ENCODE data around the gene TRAPPC2L. TPM values are rescaled to one million over a fixed set of nuclear protein-coding genes. Genes with fewer than 3 reads are reported as not detected.
"Not testable (repeated sequence)": the region's sequence is repeated elsewhere in the genome, so short reads cannot be mapped to it uniquely, and the experiment has no call there.

The TRAPPC2L gene
- total RNA-seq, 3 donors from 2014 or later = 32.1 to 37.8 (median 34.4) TPM

DNA sequence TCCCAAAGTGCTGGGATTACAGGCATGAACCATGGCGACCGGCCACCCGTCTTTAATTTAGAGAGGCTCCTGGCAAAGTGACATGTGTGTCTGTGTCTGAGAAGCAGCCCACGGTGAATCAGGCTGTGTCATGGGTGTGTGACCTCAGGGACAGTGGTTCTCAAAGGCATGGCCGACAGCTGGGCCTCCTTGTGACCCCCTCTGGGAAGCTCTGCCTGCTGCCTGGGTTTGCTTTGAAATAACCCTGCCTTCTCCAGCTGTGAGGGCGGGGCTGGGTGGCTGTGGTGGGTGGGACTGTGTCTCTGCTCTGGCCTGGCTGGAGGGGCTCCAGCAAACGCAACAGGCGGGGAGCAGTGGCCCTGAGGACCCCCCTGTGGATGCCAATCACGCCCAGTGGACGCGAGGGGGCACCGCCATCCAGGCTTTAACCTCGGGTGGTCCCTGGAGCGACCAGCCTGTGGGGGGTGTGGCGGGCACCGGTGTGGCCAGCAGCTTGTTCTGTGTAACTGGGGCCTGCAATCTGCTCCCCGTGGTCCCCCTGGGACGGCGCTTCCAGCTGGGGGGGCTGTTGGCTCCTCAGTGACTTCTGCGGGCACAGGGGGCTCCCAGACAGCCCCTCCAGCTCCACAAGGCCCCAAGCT lies 36.4 kb upstream of the TRAPPC2L start:
- no peaks in the 10 kb centered on the region for H3K4me1 ChIP-seq
- intact Hi-C loops (cut with DNase I; ENCODE audit: low total_unique reads) = no loop called here
- no peaks in the 10 kb centered on the region for H3K36me3 ChIP-seq
- no peak for DNase-seq (ENCODE audit: low spot score in 2 of 2)
- H3K27me3 ChIP-seq = no peaks in the 10 kb centered on the region
- H3K9me3 ChIP-seq = no peaks in the 10 kb centered on the region
- no peak for TF ChIP-seq POLR2A (IDR thresholded peaks at IDR 0.05)
- TF ChIP-seq, protein P1, sequence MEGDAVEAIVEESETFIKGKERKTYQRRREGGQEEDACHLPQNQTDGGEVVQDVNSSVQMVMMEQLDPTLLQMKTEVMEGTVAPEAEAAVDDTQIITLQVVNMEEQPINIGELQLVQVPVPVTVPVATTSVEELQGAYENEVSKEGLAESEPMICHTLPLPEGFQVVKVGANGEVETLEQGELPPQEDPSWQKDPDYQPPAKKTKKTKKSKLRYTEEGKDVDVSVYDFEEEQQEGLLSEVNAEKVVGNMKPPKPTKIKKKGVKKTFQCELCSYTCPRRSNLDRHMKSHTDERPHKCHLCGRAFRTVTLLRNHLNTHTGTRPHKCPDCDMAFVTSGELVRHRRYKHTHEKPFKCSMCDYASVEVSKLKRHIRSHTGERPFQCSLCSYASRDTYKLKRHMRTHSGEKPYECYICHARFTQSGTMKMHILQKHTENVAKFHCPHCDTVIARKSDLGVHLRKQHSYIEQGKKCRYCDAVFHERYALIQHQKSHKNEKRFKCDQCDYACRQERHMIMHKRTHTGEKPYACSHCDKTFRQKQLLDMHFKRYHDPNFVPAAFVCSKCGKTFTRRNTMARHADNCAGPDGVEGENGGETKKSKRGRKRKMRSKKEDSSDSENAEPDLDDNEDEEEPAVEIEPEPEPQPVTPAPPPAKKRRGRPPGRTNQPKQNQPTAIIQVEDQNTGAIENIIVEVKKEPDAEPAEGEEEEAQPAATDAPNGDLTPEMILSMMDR (IDR thresholded peaks at IDR 0.05) = no peak
- H3K4me3 ChIP-seq = no peak overlapping the region
- no peak overlapping the region for H3K27ac ChIP-seq

DNA sequence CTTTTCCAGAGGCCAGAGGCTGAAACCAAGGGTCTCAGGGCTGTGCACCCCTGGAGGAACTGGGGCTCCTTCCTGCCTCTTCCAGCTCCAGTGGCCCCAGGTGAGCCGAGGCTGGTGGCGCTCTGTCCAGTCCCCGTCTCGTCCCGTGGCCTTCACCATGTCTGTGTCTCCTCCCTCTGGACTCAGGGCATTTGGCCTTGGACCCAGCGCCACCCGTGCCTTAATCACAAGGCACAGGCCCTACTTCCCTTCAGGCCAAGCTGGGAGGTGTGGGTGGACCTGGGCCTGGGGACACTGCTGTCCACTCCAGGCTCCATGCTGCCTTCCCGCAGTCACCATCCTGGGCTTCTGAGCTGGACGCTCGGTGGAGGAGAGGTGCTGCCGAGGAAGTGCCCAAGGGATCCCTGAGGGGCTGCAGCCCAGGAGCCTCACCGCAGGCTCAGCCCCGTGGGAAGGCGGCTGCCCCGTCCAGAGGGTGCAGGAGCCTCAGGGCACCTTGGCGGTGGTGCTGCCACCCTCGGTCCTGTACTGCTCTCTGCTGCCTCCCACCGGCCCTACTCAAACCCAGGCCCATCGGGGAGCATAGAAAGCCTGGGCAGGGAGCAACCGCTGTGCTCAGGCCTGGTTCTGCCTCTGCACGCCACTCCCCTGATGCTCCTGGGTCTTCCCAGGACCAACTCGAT lies 35.6 kb upstream of the TRAPPC2L start:
- Histone ChIP-seq H3K27me3 (no peaks in the 10 kb centered on the region), H3K4me1 (no peaks in the 10 kb centered on the region), H3K36me3 (no peaks in the 10 kb centered on the region), H3K9me3 (no peaks in the 10 kb centered on the region), H3K27ac (no peak overlapping the region), H3K4me3 (no peak overlapping the region)
- no peak for DNase-seq (ENCODE audit: low spot score in 2 of 2)
- TF ChIP-seq POLR2A (IDR thresholded peaks at IDR 0.05) = no peak
- TF ChIP-seq, protein P1 (IDR thresholded peaks at IDR 0.05) = no peak
- no peak for TF ChIP-seq POLR2AphosphoS5 (IDR thresholded peaks at IDR 0.05)
- intact Hi-C loops (cut with DNase I; ENCODE audit: low total_unique reads) = no loop called here

DNA sequence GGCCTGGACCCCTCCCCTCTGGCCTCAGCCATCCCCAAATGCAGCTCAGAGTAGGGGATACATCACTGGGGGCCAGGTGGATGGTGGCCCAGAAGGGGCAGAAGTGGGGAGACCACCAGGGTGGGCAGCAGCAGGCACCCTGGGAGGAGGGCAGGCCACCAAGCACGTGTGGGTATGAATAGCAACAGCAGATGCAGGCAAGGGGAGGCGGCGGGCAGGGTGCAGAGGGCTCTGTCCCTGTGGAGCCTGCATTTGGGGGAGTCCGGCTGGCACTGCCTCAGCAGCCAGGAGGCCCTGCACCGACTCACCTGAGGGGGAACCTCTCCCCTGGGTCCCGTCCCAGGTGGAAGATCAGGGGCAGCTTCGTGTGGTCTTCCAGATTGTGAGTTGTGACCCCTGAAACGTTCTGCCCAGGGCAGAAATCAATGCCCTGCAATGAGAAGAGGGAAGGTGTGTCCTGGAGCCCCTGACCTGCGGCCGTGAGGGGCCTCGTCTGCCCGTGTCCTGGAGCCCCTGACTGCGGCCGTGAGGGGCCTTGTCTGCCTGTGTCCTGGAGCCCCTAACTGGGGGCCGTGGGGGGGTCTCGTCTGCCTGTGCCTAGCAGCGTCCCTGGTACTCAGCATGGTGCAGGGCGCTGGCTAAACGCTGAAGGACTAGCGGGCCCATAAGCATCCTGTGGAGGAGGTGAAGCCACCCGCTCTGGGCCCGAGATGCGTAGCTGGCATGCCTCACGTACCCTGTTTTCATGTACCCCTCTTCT lies 34.5 kb upstream of the TRAPPC2L start:
- H3K36me3 ChIP-seq = no peaks in the 10 kb centered on the region
- H3K27me3 ChIP-seq = no peaks in the 10 kb centered on the region
- no peak overlapping the region for H3K27ac ChIP-seq
- no peak for DNase-seq (ENCODE audit: low spot score in 2 of 2)
- H3K9me3 ChIP-seq = no peaks in the 10 kb centered on the region
- H3K4me1 ChIP-seq = no peaks in the 10 kb centered on the region
- intact Hi-C loops (cut with DNase I; ENCODE audit: low total_unique reads) = no loop called here
- TF ChIP-seq POLR2AphosphoS5 (IDR thresholded peaks at IDR 0.05) (no peak), POLR2A (IDR thresholded peaks at IDR 0.05) (no peak)
- TF ChIP-seq, protein P1 (IDR thresholded peaks at IDR 0.05) = no peak
- no peak overlapping the region for H3K4me3 ChIP-seq

DNA sequence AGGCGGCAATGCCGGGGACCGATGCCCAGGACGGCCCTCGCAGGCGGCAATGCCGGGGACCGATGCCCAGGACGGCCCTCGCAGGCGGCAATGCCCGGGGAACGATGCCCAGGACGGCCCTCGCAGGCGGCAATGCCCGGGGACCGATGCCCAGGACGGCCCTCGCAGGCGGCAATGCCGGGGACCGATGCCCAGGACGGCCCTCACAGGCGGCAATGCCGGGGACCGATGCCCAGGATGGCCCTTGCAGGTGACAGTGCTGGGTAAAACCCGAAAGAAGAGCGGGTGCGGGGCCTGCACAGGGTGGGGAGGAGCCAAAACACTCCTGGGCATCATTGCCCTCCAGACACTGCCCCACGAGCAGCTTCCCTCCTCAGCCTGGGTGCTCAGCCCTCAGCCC lies 33.3 kb upstream of the TRAPPC2L start:
- H3K36me3 ChIP-seq; DNase-seq (ENCODE audit: low spot score in 2 of 2); intact Hi-C loops (cut with DNase I; ENCODE audit: low total_unique reads); H3K4me1 ChIP-seq; H3K4me3 ChIP-seq; H3K27ac ChIP-seq; H3K27me3 ChIP-seq; H3K9me3 ChIP-seq: not testable (repeated sequence)

DNA sequence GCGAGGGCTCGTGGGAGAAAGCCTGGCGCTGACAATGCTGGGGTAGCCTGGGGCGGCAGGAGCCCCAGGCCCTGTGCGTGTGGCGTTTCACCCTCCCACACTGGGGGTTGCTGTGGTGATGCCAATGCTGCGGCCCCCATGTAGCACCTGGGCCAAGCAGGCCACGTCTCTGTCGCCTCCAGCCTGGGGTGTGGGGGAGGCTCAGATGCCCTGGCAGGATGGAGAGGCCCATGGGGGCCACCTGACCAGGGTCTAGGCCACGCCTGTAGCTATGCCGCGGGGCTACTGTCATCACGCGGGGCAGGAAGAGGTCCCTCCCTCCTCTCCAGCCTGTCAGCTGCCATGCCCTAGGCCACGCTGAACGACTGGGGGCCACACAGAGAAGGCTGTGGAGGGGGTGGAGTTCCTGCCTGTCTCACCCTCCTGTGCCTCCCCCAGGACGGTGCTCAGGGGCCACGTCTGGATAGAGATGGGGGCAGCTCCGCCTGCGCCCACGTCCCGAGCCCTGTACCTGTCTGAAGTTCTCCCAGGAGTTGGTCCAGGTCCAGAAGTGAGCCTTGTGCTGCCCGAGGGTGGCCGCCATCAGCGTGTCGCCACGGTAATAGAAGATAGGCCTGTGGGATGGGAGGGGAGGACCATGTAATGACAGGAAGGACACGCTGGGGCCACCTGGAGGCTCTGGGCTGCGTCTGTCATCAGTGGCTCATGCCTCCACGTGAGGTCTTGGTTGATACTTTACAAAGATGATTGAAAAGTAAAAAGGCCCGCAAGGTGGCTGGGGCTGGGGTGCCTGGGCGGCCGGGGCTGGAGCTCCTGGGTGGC lies 32.5 kb upstream of the TRAPPC2L start:
- Histone ChIP-seq H3K4me1 (no peaks in the 10 kb centered on the region), H3K9me3 (no peaks in the 10 kb centered on the region), H3K36me3 (no peaks in the 10 kb centered on the region), H3K27me3 (no peaks in the 10 kb centered on the region), H3K27ac (no peak overlapping the region), H3K4me3 (no peak overlapping the region)
- intact Hi-C loops (cut with DNase I; ENCODE audit: low total_unique reads) = no loop called here
- TF ChIP-seq POLR2AphosphoS5 (IDR thresholded peaks at IDR 0.05) (no peak), POLR2A (IDR thresholded peaks at IDR 0.05) (no peak)
- TF ChIP-seq, protein P1 (IDR thresholded peaks at IDR 0.05) = no peak
- DNase-seq (ENCODE audit: low spot score in 2 of 2) = no peak
